IPS DF 4.7 (cell line): ENCODE measurements around the gene PLEKHA8.
A peak's percentile ranks its signal among the peaks of the same experiment; 100 is the strongest.
"Not testable (repeated sequence)": the region's sequence is repeated elsewhere in the genome, so short reads cannot be mapped to it uniquely, and the experiment has no call there.

ENCODE experiments used
- DNase-seq: peaks from one replicate; pipeline ENCODE4 v3.0.0-alpha.2; 2013; ENCODE audit warnings: low spot score; ENCODE audit errors: extremely low read depth

The PLEKHA8 gene

GRCh38 chr7:30023524-30023923 lies 4.7 kb upstream of the PLEKHA8 start:
- no peak for DNase-seq

- DNase-seq, result peak; percentile 99
Measured at GRCh38 chr7:30026229-30027064, 1.8 kb upstream of the PLEKHA8 start, which contains the start of gene FKBP14. TSS of gene FKBP14 (minus strand) at chr7:30026702. CDS start at chr7:30026508, 194 bp downstream.

- no peak for DNase-seq
Measured at GRCh38 chr7:30027065-30027456, 1.2 kb upstream of the PLEKHA8 start.

- no peak for DNase-seq
Measured at GRCh38 chr7:30027740-30028215, 434 bp upstream of the PLEKHA8 start.

- DNase-seq, result no peak
Measured at GRCh38 chr7:30028749-30029635, 780 bp downstream of the PLEKHA8 start.

- no peak for DNase-seq
Measured at GRCh38 chr7:30029696-30030095, 1.5 kb downstream of the PLEKHA8 start.

- DNase-seq, result no peak
Measured at GRCh38 chr7:30032310-30033125, 4.3 kb downstream of the PLEKHA8 start.

GRCh38 chr7:30034501-30034900 lies 6.3 kb downstream of the PLEKHA8 start:
- no peak for DNase-seq

GRCh38 chr7:30036220-30036619 lies 8.0 kb downstream of the PLEKHA8 start:
- no peak for DNase-seq

- DNase-seq, result no peak
Measured at GRCh38 chr7:30038196-30038980, 10.2 kb downstream of the PLEKHA8 start.

GRCh38 chr7:30040938-30041337 lies 12.7 kb downstream of the PLEKHA8 start:
- DNase-seq, result no peak

- DNase-seq, result no peak
Measured at GRCh38 chr7:30041526-30042269, 13.5 kb downstream of the PLEKHA8 start.

GRCh38 chr7:30046127-30046770 lies 18.0 kb downstream of the PLEKHA8 start:
- DNase-seq, result no peak

GRCh38 chr7:30047124-30047523 lies 18.9 kb downstream of the PLEKHA8 start:
- DNase-seq, result no peak

- no peak for DNase-seq
Measured at GRCh38 chr7:30048582-30048981, 20.4 kb downstream of the PLEKHA8 start.

- DNase-seq, result no peak
Measured at GRCh38 chr7:30049173-30049572, 21.0 kb downstream of the PLEKHA8 start.

GRCh38 chr7:30053068-30053467 lies 24.9 kb downstream of the PLEKHA8 start:
- DNase-seq, result no peak

- no peak for DNase-seq
Measured at GRCh38 chr7:30057741-30058140, 29.5 kb downstream of the PLEKHA8 start.

- DNase-seq, result not testable (repeated sequence)
Measured at GRCh38 chr7:30061786-30062185, 33.6 kb downstream of the PLEKHA8 start.
